Mononuclear cell (primary cell): Measurements from ENCODE around the gene ZCCHC17. TPM values are rescaled to one million over a fixed set of nuclear protein-coding genes. Genes with fewer than 3 reads are reported as not detected.
"Not testable (repeated sequence)": the region's sequence is repeated elsewhere in the genome, so short reads cannot be mapped to it uniquely, and the experiment has no call there.

ENCODE experiments used
- H3K27me3 ChIP-seq: 2 replicates; pipeline ENCODE4 v1.6.0; 2011; ENCODE audit warnings: low read length, control low read depth; ENCODE audit not compliant: insufficient read depth
- H3K4me1 ChIP-seq: 2 replicates; pipeline ENCODE4 v1.5.1; 2011; ENCODE audit warnings: mild to moderate bottlenecking, low read length, control low read depth; ENCODE audit not compliant: insufficient read depth
- H3K4me3 ChIP-seq: 2 replicates; pipeline ENCODE4 v1.5.1; 2011; ENCODE audit warnings: mild to moderate bottlenecking, low read length, moderate library complexity
- H3K9me3 ChIP-seq: 2 replicates; pipeline ENCODE4 v1.5.1; 2011; ENCODE audit warnings: low read depth, mild to moderate bottlenecking, control low read depth, low read length
- total RNA-seq: library from RNA; depleted of rRNA; stranded (reverse); fragments of >200 nt; gene quantifications from one replicate; pipeline ENCODE4 v1.2.3, GENCODE V29; 2012

ZCCHC17 gene, protein sequence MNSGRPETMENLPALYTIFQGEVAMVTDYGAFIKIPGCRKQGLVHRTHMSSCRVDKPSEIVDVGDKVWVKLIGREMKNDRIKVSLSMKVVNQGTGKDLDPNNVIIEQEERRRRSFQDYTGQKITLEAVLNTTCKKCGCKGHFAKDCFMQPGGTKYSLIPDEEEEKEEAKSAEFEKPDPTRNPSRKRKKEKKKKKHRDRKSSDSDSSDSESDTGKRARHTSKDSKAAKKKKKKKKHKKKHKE
- 9.1 TPM for total RNA-seq

GRCh38 chr1:31296486-31297276 lies at the start of gene ZCCHC17, which contains the start of gene SNRNP40:
Gene ZCCHC17 (plus strand): TSS chr1:31297032. CDS start chr1:31310099, 13,067 bp downstream.
Gene SNRNP40 (minus strand): TSS chr1:31296788. CDS start chr1:31296751, 37 bp downstream.
- H3K4me1 ChIP-seq = peaks cover 43% of the 10 kb centered on the region
- H3K9me3 ChIP-seq = no peaks in the 10 kb centered on the region
- peak within 1 kb of the TSS; percentile 100 for H3K4me3 ChIP-seq
- H3K27me3 ChIP-seq = no peaks in the 10 kb centered on the region

- Histone ChIP-seq H3K9me3 (no peaks in the 10 kb centered on the region), H3K4me1 (no peaks in the 10 kb centered on the region), H3K27me3 (no peaks in the 10 kb centered on the region), H3K4me3 (no peak overlapping the region)
These were observed 48.6 kb upstream of the ZCCHC17 start for GRCh38 chr1:31248276-31248675.

GRCh38 chr1:31249854-31250253 lies 47.0 kb upstream of the ZCCHC17 start:
- no peaks in the 10 kb centered on the region for H3K4me1 ChIP-seq
- H3K9me3 ChIP-seq = no peaks in the 10 kb centered on the region
- no peak overlapping the region for H3K4me3 ChIP-seq

GRCh38 chr1:31257213-31257612 lies 39.6 kb upstream of the ZCCHC17 start:
- Histone ChIP-seq H3K9me3 (no peaks in the 10 kb centered on the region), H3K27me3 (no peaks in the 10 kb centered on the region), H3K4me1 (no peaks in the 10 kb centered on the region), H3K4me3 (no peak overlapping the region)

More at GRCh38 chr1:31249854-31250253, 47.0 kb upstream of the ZCCHC17 start:
- no peaks in the 10 kb centered on the region for H3K27me3 ChIP-seq

DNA sequence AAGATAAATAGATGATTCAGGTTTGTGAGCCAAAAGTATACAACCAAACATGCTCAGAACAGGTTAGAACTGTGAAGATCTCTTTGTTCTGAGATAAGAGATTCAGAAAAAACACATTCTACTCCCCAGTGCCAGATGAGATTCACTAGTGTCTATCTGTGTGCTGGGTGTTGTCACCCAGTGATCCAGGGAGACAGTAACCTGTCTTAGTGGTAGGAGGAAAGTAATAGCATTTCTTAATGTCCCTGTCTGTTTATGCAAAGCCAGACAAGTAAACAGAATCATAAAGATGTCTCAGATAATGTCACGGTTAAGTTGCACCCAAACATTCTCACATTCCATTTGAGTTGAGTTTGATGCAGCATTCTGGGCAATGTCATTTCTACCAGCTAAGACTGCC lies 38.3 kb upstream of the ZCCHC17 start:
- H3K4me3 ChIP-seq = no peak overlapping the region
- no peaks in the 10 kb centered on the region for H3K27me3 ChIP-seq
- no peaks in the 10 kb centered on the region for H3K9me3 ChIP-seq
- no peaks in the 10 kb centered on the region for H3K4me1 ChIP-seq

- Histone ChIP-seq H3K4me3 (no peak overlapping the region), H3K4me1 (no peaks in the 10 kb centered on the region), H3K27me3 (no peaks in the 10 kb centered on the region), H3K9me3 (no peaks in the 10 kb centered on the region)
These were observed 37.1 kb upstream of the ZCCHC17 start for GRCh38 chr1:31259746-31260145.

DNA sequence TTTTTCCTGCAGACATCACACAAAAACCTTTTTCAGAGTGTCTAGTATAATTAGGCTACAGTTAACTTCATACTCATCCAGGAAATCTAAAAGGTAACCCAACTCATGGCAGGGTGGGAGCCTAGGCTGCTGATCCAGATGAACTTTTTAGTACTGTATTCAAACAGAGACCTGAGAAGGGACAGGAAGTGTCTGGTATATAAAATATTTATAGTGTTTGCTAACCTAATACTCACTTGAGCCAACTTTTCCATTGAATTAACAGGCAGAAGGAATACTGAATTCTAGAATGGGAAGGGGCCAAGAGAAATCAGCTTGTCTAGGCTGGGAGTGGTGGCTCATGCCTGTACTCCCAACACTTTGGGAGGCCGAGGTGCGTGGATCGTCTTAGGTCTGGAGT lies 34.9 kb upstream of the ZCCHC17 start:
- Histone ChIP-seq H3K27me3 (no peaks in the 10 kb centered on the region), H3K9me3 (no peaks in the 10 kb centered on the region), H3K4me1 (no peaks in the 10 kb centered on the region), H3K4me3 (no peak overlapping the region)

DNA sequence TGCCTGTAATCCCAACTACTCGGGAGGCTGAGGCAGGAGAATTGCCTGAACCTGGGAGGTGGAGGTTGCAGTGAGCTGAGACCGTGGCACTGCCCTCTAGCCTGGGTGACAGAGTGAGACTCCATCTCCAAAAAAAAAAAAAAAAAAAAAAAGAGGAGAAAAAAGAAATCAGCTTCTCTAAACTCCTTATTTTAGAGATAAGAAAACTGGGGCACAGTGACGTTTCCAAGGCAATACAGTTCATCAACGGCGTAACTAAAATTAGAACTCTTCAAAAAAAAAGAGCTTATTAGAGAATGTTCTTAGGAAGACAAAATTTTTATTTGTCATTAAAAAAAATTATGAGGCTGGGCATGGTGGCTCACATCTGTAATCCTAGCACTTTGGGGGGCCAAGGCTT lies 34.4 kb upstream of the ZCCHC17 start:
- not testable (repeated sequence) for H3K27me3 ChIP-seq, H3K4me1 ChIP-seq, H3K9me3 ChIP-seq, H3K4me3 ChIP-seq

DNA sequence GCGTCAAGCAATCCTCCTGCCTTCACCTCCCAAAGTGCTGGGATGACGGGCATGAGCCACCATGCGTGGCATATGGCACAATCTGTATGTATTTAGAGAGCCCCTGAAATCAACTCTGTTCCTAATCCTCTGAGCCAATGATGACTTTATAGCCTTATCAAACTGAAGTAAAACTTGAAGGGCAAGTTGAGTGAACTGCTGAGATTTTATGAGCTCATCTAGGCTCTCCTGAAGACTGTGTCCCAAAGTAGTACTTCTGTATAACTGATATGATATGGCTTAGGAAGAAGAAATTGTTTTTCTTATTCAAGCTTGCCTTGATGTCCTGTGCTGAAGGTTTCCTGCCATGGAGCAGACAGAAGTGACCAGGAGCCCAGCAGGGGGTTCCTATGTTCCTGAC lies 33.4 kb upstream of the ZCCHC17 start:
- no peaks in the 10 kb centered on the region for H3K27me3 ChIP-seq
- no peaks in the 10 kb centered on the region for H3K9me3 ChIP-seq
- H3K4me1 ChIP-seq = no peaks in the 10 kb centered on the region
- H3K4me3 ChIP-seq = no peak overlapping the region

DNA sequence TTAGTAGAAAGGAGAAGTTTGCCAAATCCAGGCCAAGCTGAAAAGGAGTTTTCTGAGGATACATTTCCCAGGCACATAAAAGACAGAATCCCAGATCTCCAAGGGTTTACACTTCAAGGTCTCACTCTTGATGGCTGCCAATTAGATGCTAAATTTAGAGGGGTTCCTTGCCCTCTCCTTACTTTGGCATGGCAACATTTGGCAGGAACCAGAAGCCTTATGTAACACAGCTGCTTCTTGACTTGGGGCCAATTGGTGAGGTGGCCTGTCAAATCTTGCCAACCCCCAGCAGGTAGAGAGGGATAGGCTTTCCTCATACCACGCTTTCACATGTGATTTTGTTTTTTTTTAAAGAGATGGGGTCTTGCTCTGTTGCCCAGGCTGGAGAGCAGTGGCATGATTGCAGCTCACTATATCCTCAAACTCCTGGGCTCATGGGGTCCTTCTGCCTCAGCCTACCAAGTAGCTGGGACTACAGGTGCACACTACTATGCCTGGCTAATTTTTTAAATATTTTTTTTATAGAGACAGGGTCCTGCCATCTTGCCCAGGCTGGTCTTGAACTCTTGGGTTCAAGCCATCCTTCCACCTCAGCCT lies 31.9 kb upstream of the ZCCHC17 start:
- Histone ChIP-seq H3K9me3 (no peaks in the 10 kb centered on the region), H3K4me3 (no peak overlapping the region), H3K27me3 (no peaks in the 10 kb centered on the region), H3K4me1 (no peaks in the 10 kb centered on the region)

GRCh38 chr1:31266547-31266946 lies 30.3 kb upstream of the ZCCHC17 start:
- Histone ChIP-seq H3K27me3 (no peaks in the 10 kb centered on the region), H3K9me3 (no peaks in the 10 kb centered on the region), H3K4me3 (no peak overlapping the region), H3K4me1 (no peaks in the 10 kb centered on the region)

GRCh38 chr1:31272369-31272768 lies 24.5 kb upstream of the ZCCHC17 start:
- Histone ChIP-seq H3K4me3 (no peak overlapping the region), H3K27me3 (no peaks in the 10 kb centered on the region), H3K4me1 (no peaks in the 10 kb centered on the region)

DNA sequence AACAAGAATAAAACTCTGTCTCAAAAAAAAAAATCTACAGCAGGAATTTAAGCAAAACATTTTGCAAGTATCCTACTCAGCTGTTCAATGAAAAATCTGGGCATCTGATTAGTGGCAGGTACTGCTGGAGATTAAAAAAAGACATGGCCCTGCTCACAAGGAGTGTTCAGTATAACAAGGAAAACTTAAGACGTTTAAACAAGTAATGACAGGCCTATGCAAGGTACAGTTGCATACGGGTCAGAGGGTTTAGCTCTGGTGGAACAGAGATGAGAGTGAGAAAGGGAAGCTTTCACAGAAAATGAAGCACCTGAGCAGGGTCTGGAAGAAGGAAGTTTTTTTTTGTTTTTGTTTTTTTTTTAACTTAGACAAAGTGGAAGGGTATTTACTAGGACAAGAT lies 23.2 kb upstream of the ZCCHC17 start:
- no peaks in the 10 kb centered on the region for H3K27me3 ChIP-seq
- H3K4me1 ChIP-seq = no peaks in the 10 kb centered on the region
- H3K9me3 ChIP-seq = no peaks in the 10 kb centered on the region
- no peak overlapping the region for H3K4me3 ChIP-seq

More at GRCh38 chr1:31272369-31272768, 24.5 kb upstream of the ZCCHC17 start:
- H3K9me3 ChIP-seq = no peaks in the 10 kb centered on the region

DNA sequence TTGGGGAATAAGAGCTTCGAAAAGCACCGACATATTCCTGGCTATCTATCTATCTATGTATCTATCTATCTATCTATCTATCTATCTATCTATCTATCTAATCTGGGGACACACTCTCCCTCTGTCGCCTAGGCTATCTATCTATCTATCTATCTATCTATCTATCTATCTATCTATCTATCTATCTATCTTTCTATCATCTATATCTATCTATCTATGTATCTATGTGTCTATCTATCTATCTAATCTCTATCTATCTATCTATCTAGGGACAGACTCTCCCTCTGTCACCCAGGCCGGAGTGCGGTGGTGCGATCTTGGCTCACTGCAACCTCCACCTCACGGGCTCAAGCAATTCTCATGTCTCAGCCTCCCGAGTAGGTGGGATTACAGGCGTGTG lies 14.4 kb upstream of the ZCCHC17 start:
- not testable (repeated sequence) for H3K4me1 ChIP-seq, H3K27me3 ChIP-seq, H3K9me3 ChIP-seq, H3K4me3 ChIP-seq

GRCh38 chr1:31287791-31288190 lies 9.0 kb upstream of the ZCCHC17 start:
- H3K4me1 ChIP-seq, H3K4me3 ChIP-seq, H3K9me3 ChIP-seq, H3K27me3 ChIP-seq: not testable (repeated sequence)
